Measurements from ENCODE around the gene STON1.
"Not testable (repeated sequence)": the region's sequence is repeated elsewhere in the genome, so short reads cannot be mapped to it uniquely, and the experiment has no call there.

The STON1 gene

GRCh38 chr2:48622691-48623090 lies 92.7 kb downstream of the STON1 start:
- DNase-seq: not testable (repeated sequence)

- no peak for DNase-seq
These were observed 94.7 kb downstream of the STON1 start for GRCh38 chr2:48624696-48625095.

- DNase-seq: no peak
These were observed 96.1 kb downstream of the STON1 start for GRCh38 chr2:48626047-48626446.

- no peak for DNase-seq
These were observed 103.2 kb downstream of the STON1 start for GRCh38 chr2:48633143-48633542.

GRCh38 chr2:48635786-48636185 lies 105.8 kb downstream of the STON1 start:
- DNase-seq: no peak

GRCh38 chr2:48638261-48638660 lies 108.3 kb downstream of the STON1 start:
- no peak for DNase-seq

Measured in effector CD4-positive, alpha-beta T cell (primary cell).